Breast epithelium (tissue), 4 donors: ENCODE results near the gene FPR2. TPM values are rescaled to one million over a fixed set of nuclear protein-coding genes. Genes with fewer than 3 reads are reported as not detected.

ENCODE experiments used
- DNase-seq, 2 donors: peaks; one replicate each; pipeline ENCODE4 v3.0.0-alpha.2; 2019; ENCODE audit warnings: low spot score in 2 of 2
- H3K27ac ChIP-seq, 2 donors: fragments of 200-600 bp; sonication (generic) in 1 of 2; one replicate each; pipeline ENCODE4 v1.5.1; 2016 to 2019; ENCODE audit warnings: mild to moderate bottlenecking in 1 of 2
- H3K27me3 ChIP-seq, 2 donors: fragments of 200-600 bp; sonication (generic) in 1 of 2; one replicate each; pipeline versions ENCODE4 v1.5.1 to v1.6.0; 2017 to 2019; ENCODE audit warnings: control low read depth in 1 of 2, mild to moderate bottlenecking in 1 of 2
- H3K36me3 ChIP-seq: fragments of 200-600 bp; one replicate; pipeline ENCODE4 v1.5.1; 2019
- H3K4me1 ChIP-seq, 2 donors: fragments of 200-600 bp; sonication (generic); one replicate each; pipeline ENCODE4 v1.5.1; 2016 to 2019; ENCODE audit warnings: control low read depth in 1 of 2
- H3K4me3 ChIP-seq, 3 donors: fragments of 200-600 bp; sonication (generic); 1 replicate in 2 of 3; 2 replicates in 1 of 3; pipeline ENCODE4 v1.5.1; 2016 to 2019; ENCODE audit warnings: mild to moderate bottlenecking in 3 of 3, moderate library complexity in 2 of 3
- H3K9me3 ChIP-seq, 2 donors: fragments of 200-600 bp; sonication (generic) in 1 of 2; one replicate each; pipeline ENCODE4 v1.5.1; 2016 to 2019; ENCODE audit warnings: control low read depth in 1 of 2
- CTCF ChIP-seq, 3 donors: fragments of 450-650 bp; IDR thresholded peaks; one replicate each; pipeline ENCODE4 v1.5.1; 2016 to 2017; ENCODE audit warnings: antibody characterized with exemption in 3 of 3, mild to moderate bottlenecking in 3 of 3, moderate library complexity in 3 of 3
- POLR2A ChIP-seq: fragments of 450-650 bp; IDR thresholded peaks from one replicate; pipeline ENCODE4 v1.6.1; 2016; ENCODE audit warnings: antibody characterized with exemption, mild to moderate bottlenecking, moderate library complexity
- POLR2AphosphoS5 ChIP-seq, 3 donors: sonication (generic); formaldehyde crosslinking; IDR thresholded peaks; one replicate each; pipeline ENCODE4 v1.6.1; 2017; ENCODE audit warnings: antibody characterized with exemption in 3 of 3
- intact Hi-C: fragments of 100-400 bp; cut with DNase I; formaldehyde crosslinking; loops from one replicate; pipeline ENCODE4 v1.15.1; 2023; ENCODE audit warnings: low total_unique reads
- total RNA-seq, 3 donors: library from RNA; depleted of rRNA; stranded (reverse); fragments of >200 nt; gene quantifications; one replicate each; pipeline ENCODE4 v1.1.0, GENCODE V29; 2016

The FPR2 gene
- total RNA-seq, 3 donors from 2014 or later, result 0.15 to 0.98 (median 0.32) TPM

- H3K27me3 ChIP-seq, result no peaks in the 10 kb centered on the region
- H3K36me3 ChIP-seq, result no peaks in the 10 kb centered on the region
- DNase-seq, result no peak
- H3K27ac ChIP-seq, result peak overlapping the region; percentile 75 to 82
- no peak for TF ChIP-seq POLR2A
- TF ChIP-seq POLR2AphosphoS5 (IDR thresholded peaks at IDR 0.05), result no peak
- TF ChIP-seq CTCF (IDR thresholded peaks at IDR 0.05), result no peak
- peak overlapping the region in 1 of 3 donors; percentile 39 for H3K4me3 ChIP-seq
- intact Hi-C loops, result no loop called here
- no peaks in the 10 kb centered on the region for H3K9me3 ChIP-seq
- H3K4me1 ChIP-seq, result no peaks in the 10 kb centered on the region
Observed at GRCh38 chr19:51799774-51800472, 38.9 kb downstream of the FPR2 start.

- H3K9me3 ChIP-seq, result no peaks in the 10 kb centered on the region
- H3K27ac ChIP-seq, result peak overlapping the region in 1 of 2 donors; percentile 82
- no peaks in the 10 kb centered on the region for H3K27me3 ChIP-seq
- TF ChIP-seq CTCF (IDR thresholded peaks at IDR 0.05), result no peak
- no peak for TF ChIP-seq POLR2AphosphoS5 (IDR thresholded peaks at IDR 0.05)
- TF ChIP-seq POLR2A, result no peak
- H3K4me3 ChIP-seq, result no peak overlapping the region
- H3K36me3 ChIP-seq, result no peaks in the 10 kb centered on the region
- intact Hi-C loops, result no loop called here
- H3K4me1 ChIP-seq, result no peaks in the 10 kb centered on the region
- no peak for DNase-seq
Observed at GRCh38 chr19:51800473-51801244, 39.7 kb downstream of the FPR2 start.

- no peaks in the 10 kb centered on the region for H3K9me3 ChIP-seq
- intact Hi-C loops, result no loop called here
- TF ChIP-seq POLR2AphosphoS5 (IDR thresholded peaks at IDR 0.05) (no peak), CTCF (IDR thresholded peaks at IDR 0.05) (no peak), POLR2A (no peak)
Observed at GRCh38 chr19:51802775-51803174, 41.8 kb downstream of the FPR2 start.

GRCh38 chr19:51803519-51803918 lies 42.5 kb downstream of the FPR2 start:
- no peaks in the 10 kb centered on the region for H3K4me1 ChIP-seq

More at GRCh38 chr19:51802775-51803174, 41.8 kb downstream of the FPR2 start:
- Histone ChIP-seq H3K4me3 (no peak overlapping the region), H3K27ac (no peak overlapping the region), H3K36me3 (no peaks in the 10 kb centered on the region), H3K27me3 (no peaks in the 10 kb centered on the region), H3K4me1 (no peaks in the 10 kb centered on the region)
- no peak for DNase-seq

More at GRCh38 chr19:51803519-51803918, 42.5 kb downstream of the FPR2 start:
- intact Hi-C loops, result no loop called here
- TF ChIP-seq POLR2A (no peak), POLR2AphosphoS5 (IDR thresholded peaks at IDR 0.05) (no peak), CTCF (IDR thresholded peaks at IDR 0.05) (no peak)
- Histone ChIP-seq H3K36me3 (no peaks in the 10 kb centered on the region), H3K4me3 (no peak overlapping the region), H3K27ac (peak overlapping the region in 1 of 2 donors; percentile 32), H3K9me3 (no peaks in the 10 kb centered on the region), H3K27me3 (no peaks in the 10 kb centered on the region)
- DNase-seq, result no peak
